Amniotic epithelial cell (primary cell): Measurements from ENCODE around the gene PHTF2.
"Not testable (repeated sequence)": the region's sequence is repeated elsewhere in the genome, so short reads cannot be mapped to it uniquely, and the experiment has no call there.

Experiments used
- DNase-seq: peaks from one replicate; pipeline ENCODE4 v3.0.0-alpha.2; 2010; ENCODE audit warnings: low read depth

PHTF2 gene

DNA sequence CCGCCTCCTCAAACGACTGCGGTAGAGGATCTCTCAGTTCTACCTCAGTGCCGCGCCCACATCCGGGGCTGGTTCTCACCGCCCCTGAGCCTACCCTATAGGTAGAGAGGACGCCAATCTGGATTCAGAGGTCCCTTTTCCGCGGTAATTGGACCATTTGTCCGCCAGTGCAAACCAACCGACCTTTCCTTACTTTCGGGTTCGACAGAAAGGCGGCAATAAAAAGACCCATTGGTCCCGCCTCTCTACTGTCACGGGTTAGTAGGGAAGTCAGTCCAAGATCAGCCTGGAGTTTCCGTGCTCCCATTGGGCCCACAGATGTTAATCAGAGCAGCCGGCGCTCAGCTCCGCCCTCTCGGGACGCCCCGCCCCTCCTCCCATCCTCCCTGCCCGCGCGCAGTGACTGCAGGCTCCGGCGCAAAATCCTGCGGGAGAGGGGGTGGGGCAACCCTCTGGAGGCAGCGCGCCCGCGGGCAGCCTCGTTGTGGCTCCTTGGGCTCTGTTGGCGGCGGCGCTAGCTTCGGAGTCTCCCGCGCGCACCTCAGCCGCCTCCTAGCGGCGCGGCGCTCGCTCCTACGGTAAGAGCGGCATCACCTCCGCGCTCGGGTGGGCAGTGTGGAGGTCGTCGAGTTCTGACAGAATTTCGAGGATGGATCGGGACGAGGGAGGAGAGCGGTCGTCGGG lies at the start of gene PHTF2, which contains the start of gene TMEM60:
Gene PHTF2, plus strand, starts transcription at position 380 of the 684 bp plus-strand sequence.
Gene TMEM60, minus strand, starts transcription at position 41 of the 684 bp plus-strand sequence. CDS start 4,061 bp downstream, outside the sequence.
- peak; percentile 100 for DNase-seq

DNA sequence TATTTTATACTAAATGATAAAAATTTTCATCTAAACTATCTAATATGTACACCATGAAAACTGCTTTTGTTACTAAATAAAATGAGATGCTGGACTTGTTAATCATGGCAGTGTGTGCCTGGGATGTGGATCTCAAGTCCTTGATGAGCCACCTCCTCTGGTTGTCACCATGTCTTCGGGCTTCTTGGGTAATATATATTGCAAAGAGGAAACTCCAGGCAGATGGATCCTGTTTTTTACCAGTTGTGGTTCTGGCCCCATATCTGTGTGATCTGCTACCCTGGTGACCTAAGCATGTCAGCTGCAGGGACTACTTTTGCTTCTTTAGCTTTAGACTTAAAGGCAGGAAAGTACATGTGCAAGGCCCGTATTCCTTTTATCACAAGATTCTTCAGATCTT lies 46.6 kb upstream of the PHTF2 start:
- DNase-seq, result no peak

DNA sequence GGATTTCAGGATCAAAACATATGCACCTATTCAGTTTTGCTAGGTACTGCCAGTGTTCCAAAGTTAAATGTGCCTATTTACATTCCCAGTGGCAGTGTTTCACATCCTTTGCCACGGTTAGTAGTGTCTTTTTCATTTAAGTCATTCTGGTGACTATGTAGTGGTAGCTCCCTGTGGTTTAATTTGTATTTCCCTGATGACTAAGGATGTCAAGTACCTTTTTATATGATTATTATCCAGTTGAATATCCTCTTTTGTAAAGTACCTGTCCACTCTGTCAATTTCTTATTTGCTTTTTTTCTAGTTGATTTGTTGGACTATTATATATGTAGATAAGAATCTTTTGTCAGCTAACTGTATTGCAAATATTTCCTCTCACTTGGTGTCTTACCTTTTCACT lies 45.4 kb upstream of the PHTF2 start:
- no peak for DNase-seq

DNA sequence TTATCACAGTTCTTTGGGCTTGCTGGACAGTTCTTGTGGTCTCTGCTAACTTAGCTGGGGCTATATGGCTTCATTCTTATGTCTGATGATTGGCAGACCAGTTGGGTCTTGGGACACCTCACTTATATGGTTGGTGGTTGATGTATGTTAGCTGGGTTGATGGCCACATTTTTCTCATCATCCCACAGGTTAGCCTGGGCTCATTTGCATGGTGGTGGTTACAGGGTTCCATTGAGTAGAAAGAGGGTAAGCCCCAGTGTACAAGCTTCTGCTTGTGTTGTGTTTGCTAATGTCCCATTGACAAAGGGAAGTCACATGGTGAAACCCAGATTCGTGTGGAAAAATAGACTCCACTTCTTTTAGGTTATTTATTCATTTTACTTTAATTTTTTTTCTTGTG lies 41.0 kb upstream of the PHTF2 start:
- DNase-seq, result no peak

DNA sequence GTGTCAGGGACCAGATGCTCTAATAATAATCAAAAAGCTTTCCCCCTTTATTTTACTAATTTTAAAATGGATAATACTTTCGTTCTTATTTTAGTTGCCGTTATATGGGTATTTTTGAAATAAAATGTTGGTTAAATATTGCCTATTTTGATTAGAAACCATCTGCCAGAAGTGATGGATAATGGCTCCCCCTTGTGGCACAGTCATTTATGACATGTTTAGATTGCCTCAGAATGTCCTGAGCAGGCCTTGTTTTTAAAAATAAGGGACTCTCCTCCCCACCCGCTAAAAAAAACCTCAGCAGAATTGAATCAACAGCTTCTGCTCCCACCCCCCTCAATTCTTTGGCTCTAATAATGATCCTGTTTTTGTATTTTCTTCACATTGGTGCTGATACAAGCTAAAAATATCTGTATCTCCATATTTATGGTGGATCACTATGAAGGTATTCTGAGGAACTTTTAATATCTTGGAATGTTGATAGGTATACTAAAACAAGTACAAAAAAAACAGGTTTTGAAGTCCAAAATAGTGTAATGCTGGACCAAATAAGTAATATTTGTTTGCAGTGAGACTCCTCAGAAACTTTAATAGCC lies 39.2 kb upstream of the PHTF2 start:
- peak; percentile 63 for DNase-seq

DNA sequence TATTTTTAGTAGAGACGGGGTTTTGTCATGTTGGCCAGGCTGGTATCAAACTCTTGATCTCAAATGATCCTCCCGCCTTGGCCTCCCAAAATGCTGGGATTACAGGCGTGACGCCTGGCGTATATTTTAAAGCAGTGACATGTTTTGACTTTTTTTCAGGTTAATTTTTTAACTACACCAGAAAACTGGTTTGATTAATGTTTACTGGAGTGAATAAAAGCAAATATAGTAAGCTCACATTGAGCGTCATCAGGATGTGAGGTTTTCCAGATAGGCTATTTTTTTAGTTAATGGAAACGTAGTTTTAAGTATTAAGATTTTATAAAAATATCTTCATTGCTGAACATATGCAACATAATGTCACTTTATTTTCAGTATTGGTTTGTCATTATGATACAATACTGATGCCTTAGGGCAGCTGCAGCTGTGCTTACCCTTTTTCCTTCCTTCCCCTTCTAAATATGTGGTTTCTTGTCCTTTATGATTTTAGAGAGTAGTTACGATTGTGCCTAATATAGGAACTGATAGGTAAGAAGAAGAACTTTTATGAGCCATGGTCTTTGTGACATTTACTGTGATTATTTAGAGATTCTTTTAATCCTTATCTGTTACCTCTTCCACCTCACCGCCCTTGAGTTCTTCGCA lies 37.6 kb upstream of the PHTF2 start:
- DNase-seq, result no peak

DNA sequence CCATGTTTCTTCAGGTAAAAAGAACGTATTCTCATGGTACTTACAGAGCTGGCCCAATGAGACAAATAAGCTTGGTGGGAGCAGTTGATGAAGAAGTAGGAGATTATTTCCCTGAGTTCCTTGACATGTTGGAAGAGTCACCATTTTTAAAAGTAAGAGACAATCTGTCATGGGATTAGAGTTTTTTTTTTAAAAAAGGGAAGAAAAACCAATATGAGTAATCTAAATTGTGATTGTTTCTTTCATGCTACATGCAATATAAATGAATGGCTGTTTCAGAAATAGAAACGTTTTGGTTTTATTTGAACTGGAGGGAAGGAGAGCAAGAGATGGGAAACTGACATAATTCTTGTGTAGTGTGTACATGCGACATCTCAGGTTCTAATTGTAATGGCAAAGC lies 33.1 kb upstream of the PHTF2 start:
- DNase-seq, result no peak

DNA sequence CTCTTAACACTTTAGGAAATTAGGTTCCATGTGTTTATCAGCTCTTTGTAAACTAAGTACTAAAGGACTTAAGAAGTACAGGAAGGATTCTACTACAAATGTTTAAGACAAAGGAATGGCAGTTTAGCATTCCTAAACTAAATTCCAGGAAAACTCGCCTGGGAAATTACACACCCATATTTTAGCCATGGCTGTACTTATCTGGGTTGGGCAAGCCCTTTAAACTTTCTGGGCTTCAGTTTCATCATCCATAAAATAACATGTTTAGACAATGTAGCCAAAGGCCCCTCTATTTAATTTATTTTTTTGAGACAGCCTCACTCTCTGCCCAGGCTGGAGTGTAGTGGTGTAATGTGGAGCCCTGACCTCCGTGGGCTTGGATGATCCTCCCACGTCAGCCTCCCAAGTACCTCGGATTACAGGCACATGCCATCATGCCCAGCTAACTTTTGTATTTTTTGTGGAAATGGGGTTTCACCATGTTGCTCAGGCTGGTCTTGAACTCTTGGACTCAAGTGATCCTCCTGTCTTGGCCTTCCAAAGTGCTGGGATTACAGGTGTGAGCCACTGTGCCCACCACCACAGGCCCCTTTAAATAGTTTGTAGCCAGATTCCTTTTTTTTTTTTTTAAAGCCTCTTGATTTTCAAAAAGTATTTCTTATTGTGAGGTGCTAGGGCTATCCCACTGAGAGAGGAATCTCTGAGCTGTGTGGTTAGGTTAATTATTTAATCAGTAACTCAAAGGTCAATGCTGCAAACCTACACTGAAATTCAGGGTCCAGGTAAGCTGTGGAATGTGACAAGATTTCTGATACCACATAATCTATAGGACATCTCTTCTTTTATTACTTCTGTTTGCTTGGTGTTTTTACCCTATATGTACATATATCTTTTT lies 32.4 kb upstream of the PHTF2 start:
- peak; percentile 75 for DNase-seq

DNA sequence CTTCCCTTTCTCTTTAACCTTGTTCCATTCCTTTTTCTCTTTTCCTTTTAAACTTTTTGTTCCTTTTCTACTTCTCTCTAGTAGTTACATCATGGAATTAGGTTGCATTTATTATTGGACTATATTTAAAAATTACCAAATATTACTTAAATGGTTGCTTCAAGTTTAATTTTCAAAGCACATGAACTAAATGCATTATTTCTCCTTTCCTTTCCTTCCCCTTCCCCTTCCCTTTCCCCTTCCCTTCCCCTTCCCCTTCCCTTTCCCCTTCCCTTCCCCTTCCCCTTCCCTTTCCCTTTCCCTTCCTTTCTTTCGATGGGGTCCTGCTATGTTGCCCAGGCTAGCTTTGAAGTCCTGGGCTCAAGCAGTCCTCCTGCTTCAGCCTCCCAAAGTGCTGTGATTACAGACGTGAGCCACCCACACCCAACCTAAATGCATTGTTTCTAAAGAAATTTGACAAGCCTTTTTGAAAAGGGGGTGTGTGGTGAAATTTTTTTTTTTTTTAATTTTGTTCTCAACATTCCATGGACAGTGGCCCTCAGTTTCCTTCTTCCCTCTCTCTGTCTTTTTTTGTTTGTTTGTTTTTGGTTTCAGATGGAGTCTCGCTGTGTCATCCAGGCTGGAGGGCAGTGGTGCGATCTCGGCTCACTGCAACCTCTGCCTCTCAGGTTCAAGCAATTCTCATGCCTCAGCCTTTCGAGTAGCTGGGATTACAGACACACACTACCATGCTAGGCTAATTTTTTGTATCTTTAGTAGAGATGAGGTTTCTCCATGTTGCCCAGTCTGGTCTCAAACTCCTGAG lies 31.6 kb upstream of the PHTF2 start:
- no peak for DNase-seq

DNA sequence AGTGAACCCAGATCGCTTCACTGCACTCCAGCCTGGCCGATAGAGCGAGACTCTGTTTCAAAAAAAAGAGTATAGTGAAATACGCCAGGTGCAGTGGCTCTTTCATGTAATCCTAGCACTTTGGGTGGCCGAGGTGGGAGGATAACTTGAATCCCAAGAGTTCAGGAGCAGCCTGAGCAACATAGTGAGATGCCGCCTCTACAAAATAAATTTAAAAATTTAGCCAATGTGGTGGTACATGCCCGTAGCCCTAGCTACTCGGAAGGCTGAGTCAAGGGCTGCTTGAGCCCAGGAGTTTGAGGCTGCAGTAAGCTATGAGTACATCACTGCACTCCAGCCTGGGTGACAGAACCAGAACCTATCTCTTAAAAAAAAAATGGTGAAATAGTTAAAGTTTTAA lies 28.3 kb upstream of the PHTF2 start:
- no peak for DNase-seq

DNA sequence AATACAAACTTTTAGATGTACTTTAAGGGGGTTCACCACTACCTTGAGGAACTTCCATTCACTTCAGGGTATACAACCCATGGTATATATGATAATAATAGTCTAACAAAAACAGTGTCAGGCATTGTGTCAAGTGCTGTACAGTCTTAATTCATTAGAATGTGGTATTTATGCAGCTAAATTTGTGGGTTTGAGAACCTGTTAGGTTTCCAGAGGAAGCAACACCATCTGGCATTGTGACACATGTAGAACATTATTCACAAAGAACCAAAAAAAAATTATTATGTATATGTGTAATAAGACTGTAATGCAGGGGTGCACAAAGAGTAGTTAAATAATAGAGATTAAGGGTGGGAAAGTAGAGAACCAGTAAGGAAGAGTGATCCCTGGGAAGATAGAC lies 26.7 kb upstream of the PHTF2 start:
- DNase-seq, result no peak

DNA sequence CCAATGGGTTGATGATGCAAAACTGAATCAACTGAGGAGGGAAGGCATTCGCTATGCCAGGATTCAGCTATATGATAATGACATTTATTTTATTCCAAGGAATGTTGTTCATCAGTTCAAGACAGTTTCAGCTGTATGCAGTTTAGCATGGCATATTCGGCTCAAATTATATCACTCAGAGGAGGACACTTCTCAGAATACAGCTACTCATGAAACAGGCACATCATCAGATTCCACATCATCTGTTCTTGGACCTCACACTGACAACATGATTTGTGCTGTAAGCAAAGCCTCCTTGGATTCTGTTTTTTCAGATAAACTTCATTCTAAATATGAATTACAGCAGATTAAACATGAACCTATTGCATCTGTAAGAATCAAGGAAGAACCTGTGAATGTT lies 20.0 kb upstream of the PHTF2 start:
- no peak for DNase-seq

DNA sequence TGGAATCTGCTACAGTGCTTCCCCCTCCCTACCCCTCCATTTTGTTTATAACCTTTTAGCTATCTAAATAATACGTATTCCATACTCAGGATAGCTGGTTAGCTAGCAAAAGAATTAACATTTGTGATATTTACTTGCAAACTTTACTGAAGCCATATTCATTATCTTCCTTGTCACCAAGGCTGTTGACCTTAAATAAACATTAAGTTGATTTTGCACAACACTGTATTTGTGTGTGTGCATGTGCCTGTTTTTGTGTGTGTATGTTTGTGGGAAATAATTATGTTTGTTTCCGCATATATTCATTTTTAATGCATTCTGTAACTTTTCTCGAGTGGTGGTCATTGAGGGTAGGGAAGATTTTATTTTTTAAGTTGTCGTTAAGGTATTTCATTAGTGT lies 16.2 kb upstream of the PHTF2 start:
- no peak for DNase-seq

DNA sequence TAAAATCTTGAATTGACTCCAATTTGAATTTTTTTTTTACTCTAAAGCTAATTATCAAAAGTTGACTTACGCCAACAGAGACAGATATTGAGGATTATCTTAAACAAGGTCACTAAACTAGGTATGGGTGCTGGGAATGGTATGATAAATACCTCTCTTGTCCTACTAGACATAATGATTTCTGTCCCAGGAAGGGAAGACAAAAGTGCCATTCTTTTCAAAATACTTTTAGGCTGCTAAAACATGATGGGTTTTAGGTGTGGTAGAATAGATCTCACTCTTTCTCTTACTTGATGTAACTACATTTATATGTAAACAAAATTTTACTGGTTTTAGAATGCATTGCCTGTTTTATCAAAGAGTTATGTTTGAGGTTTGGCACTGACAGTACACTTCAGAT lies 15.5 kb upstream of the PHTF2 start:
- DNase-seq, result peak; percentile 38

DNA sequence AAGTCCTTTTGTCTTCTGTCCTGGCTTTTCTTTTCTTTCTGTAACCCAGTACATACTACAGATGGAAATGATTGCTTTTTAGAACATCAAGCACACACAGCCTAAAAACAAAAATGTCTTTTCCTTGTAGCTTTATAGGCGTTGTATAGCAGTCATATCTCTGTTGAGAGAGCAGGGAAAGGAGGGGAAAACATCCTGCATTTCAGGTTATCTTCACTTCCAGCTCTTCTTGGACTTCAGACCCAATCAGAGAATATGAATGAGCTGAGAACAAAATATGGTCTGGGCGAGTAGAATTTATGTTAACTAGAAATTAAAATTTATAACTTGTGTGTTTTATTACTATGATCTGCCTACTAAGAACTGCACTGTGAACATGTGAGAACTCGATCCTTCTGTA lies 15.0 kb upstream of the PHTF2 start:
- DNase-seq, result no peak

DNA sequence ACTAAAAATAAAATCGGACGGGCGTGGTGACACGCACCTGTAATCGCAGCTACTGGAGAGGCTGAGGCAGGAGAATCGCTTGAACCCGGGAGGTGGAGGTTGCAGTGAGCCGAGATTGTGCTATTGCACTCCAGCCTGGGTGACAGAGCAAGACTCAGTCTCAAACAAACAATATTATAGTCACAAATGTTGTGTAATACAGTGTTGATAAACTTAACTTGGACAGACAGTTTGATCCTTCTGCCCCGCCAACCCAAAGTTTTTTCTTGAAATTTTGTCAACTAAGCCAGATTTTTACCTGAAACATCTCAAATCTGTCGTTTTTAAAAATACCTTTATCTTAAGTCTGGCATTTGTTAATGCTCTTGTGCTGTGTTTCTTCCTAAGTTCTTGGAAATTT lies 14.1 kb upstream of the PHTF2 start:
- DNase-seq, result not testable (repeated sequence)

DNA sequence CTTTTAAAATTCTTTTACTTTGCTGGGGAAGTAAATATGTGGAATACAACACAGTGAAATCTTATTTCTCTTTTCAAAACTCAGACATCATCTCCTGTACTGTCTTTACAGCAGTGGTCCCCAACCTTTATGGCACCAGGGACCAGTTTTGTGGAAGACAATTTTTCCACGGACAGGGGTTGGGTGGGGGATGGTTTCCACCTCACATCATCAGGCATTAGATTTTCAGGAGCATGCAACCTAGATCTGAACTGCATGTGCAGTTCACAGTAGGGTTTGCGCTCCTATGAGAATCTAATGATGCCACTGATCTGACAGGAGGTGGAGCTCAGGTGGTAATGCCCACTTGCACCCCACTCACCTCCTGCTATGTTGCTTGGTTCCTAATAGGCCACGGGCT lies 12.6 kb upstream of the PHTF2 start:
- no peak for DNase-seq

DNA sequence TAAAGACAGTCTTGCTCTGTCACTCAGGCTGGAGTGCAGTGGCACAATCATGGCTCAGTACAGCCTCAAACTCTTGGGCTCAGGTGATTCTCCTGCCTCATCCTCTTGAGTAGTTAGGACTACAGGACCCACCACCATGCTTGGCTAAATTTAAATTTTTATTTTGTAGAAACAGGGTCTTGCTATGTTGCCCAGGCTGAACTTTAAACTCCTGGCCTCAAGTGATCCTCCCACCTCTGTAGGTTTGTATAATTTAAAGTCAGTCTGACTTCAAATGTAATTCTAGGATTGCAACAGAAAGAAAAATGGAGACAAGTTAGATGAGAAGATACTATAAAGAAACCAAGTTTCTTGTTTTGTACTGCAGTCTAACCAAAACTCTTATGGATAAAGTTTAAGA lies 11.8 kb upstream of the PHTF2 start:
- no peak for DNase-seq

DNA sequence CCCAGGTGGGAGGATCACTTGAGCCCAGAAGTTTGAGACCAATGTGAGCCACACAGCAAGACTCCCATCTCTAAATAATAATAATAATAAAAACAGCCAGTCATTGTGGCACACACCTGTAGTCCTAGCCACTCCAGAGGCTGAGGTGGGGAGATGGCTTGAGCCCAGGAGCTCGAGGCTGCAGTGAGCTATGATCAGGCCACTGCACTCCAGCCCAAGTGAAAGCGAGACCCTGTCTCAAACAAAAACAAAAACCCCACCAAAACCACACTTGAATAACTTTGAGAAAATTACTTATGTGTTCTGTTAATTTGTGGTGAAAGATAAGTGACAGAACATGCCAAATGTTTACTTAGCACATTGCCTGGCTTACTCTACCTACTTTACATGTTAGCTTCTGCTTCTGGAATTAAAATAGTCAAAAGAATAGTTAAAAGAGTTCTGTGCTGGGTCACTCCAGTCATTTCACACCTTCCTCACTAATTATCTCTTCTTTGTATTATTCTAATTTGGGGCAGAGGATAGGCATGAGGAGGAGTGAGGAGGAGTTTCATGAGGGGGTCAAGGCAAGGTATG lies 10.2 kb upstream of the PHTF2 start:
- DNase-seq, result no peak

DNA sequence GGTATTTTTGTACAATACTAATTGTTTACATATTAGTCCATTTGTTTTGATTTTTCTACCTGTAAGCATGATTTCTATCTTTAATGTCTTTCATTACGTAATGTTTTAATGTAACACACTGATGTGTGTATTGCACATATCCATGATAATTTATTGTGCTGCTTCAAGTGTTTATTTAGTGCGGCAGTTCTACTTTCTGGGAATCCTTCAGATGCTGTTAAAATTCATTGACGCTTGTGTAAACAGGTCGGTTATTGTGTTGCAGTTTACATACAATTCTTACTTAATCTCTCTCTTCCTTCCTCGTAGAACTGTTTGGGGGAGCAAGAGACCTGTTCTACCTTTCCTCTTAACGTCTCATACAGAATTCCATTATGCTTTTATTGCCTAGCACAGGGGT lies 7.2 kb upstream of the PHTF2 start:
- no peak for DNase-seq

DNA sequence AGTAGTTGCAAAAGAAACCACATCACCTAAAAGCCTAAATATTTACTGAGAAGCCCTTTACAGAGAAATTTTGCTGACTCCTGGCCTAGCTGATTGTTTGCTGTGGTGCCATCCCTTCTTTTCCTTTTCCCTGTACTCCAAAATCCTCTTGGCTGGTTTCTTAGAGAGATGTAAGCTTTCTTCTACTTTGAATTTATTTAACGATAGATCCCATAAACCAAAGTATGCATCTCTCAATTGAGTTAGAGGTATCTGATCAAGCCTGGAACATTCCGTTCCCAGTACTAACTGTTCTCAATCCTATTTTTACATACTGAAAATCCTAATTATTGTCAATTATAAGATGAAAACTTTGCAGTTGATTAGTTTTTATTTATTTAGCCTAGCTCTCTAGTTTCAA lies 6.6 kb upstream of the PHTF2 start:
- peak; percentile 23 for DNase-seq
